KG1 (cell line): ENCODE data around the gene LDOC1.
"Not testable (repeated sequence)": the region's sequence is repeated elsewhere in the genome, so short reads cannot be mapped to it uniquely, and the experiment has no call there.

ENCODE experiments used
- DNase-seq: peaks from one replicate; lab custom pipeline; 2025; lab: John Stamatoyannopoulos, UW

LDOC1 gene

DNA sequence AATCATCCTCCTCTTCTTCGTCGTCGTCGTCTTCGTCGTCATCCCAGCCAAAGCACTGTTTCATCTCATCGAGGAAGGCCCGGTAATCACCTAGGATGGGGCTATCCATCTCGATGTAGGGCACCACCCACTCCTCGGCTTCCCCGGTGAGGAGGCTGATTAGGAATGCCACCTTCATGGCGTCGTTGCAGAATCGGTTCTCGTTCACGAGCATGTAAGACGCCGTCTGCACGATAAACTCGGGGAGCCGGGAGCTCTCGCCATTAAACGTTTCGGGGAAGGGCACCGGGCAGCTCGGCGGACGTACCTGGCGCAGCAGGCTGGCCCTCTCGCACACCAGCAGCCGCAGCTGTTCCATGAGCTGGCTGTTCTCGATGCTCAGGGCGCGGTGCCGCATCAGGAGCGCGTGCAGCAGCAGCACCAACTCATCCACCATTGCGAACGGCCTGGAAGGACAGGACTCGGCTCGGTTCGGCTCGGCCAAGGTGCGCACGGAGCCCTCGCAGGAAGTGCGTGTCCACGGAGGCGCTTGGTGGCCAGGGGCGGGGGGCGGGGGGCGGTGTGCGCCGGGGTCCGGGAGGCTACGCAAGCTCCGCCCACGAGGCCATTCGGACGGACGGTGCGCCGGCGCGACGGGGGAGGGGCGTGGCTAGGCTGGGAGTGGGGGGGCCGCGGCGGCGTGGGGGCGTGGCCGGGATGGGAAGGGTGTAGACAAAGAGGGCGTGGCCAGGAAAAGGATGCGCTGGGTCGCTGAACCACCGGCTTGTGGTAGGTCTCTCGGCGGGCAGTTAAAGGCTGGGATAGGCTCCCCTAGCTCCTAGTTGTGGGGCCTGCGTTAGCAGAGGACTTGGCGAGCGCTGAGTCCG lies at the start of gene LDOC1:
Gene LDOC1 (minus strand): TSS at position 544 of the 866 bp plus-strand sequence. CDS start 108 bp downstream, at position 436.
- DNase-seq, result no peak

DNA sequence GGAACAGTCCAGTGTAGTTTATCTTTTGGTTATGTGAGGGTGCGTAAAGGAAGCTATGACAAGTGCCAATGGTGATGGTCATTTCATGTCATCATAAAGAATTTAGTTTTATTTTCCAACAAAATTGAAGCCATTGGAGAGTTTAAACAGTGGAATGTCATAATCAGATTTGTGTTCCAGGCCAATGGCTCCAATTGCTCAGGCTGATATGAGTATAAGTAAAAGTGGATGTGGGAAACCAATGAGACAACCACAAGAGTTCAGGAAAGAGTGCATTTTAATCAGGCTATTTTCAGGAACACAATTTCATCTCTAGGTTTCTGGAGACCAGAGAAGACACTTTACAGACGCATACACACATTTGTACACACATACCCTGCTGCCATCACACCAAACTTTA lies 44.7 kb upstream of the LDOC1 start:
- DNase-seq, result no peak

DNA sequence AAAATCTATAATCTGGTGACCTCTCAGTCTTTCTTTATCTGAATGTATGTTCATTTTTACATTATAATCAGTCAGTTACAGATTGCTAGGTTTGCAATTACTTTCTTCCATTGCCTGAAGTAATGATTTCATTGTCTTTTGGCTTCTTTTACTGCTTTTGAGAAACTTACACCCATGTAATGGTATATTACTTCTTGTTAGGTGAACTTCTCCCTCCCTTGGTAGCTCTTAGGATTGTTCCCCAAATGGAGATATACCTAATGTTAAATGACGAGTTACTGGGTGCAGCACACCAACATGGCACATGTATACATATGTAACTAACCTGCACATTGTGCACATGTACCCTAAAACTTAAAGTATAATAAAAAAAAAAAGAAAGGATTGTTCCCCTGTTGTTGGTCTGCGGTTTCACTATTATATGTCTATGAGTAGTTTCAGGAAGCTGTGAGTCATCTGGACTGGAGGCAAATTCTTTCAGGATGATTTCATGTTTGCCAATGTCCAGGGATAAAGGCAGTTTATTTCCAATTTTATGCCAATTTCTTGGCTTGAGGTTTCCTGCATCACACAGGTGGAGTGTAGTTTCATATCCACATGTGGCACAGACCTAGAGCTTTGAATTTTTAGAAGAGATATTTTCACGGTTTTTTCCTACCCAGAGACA lies 43.5 kb upstream of the LDOC1 start:
- no peak for DNase-seq

DNA sequence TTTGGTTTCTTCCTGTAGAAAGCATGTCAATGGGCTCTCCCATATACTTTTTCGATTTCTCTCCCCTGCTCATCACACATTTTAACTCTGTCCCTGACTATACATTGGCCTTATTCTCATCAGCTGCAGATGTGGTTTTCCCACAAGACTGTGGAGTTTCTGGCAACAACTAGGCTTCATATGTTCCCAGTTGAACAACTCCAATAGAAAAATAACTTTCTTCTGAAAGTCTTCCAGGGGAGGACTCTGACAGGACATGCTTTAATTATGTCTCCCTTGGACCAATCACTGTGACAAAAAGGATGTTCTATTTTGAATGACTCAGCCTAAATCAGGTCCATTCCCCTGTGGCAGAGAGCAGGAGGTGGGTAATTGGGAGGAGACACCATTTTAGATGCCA lies 37.3 kb upstream of the LDOC1 start:
- no peak for DNase-seq

DNA sequence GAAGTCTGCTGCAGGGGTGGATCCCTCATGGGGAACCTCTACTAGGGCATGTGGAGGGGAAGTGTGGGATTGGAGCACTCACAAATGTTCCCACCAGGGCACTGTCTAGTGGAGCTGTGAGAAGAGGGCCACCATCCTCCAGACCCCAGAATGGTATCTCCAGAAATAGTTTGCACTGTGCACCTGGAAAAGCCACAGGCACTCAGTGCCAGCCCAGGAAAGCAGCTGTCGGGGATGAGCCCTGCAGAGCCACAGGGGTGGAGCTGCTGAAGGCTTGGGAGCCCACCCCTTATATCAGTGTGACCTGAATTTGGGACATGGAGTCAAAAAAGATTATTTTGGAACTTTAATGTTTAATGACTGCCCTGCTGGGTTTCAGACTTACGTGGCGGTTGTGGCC lies 25.0 kb upstream of the LDOC1 start:
- no peak for DNase-seq

DNA sequence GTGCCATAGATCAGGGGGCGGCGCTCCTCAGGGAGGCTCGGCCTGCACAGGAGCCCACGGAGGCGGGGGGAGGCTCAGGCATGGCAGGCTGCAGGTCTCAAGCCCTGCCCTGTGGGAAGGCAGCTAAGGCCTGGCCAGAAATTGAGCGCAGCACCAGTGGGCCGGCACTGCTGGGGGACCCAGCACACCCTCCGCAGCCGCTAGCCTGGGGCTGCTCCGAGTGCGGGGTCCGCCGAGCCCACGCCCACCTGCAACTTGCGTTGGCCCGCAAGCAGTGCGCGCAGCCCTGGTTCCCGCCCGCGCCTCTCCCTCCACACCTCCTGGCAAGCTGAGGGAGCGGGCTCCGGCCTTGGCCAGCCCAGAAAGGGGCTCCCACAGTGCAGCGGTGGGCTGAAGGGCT lies 11.6 kb upstream of the LDOC1 start:
- not testable (repeated sequence) for DNase-seq

DNA sequence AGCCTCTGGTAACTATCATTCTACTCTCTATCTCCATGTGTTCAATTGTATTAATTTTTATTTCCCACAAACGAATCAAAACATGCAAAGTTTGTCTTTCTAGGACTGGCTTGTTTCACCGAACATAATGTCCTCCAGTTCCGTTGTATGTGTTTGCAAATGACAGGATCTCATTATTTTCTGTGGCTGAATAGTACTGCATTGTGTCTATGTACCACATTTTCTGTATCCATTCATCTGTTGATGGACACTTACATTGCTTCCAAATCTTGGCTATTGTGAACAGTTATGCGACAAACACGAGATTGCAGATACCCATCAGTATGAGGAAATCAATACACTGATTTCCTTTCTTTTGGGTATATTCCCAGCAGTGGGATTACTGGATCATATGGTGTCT lies 8.4 kb upstream of the LDOC1 start:
- DNase-seq, result no peak

DNA sequence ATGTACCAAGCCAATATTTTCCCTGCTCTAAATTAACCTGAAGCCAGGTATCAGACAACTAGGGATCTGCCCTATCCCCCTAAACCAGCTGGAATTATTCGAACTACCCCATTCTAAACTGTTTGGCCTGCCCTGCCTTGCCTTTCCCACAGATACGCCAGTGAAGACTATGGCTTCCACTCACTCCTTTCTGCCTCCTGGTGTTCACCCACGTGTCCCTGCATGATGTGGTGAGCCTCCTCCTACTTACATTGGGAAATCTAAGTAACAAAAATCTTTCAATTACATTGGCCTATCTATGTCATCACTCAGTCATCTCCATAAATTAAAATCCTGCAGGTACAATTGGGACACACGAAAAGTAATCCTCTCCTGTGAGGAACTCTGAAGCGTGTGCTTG lies 6.1 kb upstream of the LDOC1 start:
- DNase-seq, result no peak

DNA sequence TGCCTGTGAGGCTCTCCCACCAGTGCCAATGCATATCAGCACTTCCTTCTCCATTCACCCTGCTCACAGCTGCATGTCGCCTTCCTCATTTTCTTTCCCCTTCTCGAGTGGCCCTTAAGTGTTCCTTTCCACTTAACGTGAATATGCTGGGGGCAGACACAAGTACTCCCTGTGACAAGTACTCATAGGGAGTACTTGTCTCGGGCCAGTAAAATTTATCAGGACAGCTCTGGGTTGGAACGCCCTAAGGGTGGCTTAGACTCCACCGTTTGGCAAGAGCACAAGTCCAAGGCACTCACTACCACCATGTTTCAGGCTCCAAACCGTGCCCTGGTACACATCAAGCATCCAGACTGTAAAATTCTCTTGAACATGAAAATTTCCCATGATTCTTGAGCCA lies 3.9 kb upstream of the LDOC1 start:
- DNase-seq, result no peak

DNA sequence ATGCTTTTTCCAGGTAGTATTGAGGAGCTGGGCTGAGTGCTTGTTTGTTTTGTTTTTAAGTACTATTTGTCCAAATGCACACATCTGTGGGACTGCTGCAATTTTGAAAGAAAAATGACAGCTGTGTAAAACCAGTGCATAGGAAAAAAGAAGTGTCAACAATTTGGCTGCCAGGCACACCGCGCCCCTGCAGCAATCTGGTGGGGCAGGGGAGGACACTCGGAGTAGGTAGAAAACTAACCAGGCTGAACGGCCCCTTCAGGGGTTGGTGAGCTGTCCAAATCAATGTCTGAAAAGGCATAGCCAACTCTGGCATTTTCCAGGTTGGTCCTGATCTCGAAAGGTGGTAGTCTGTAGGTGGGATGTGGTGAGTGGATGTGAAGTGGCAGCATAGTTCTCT lies 1.1 kb downstream of the LDOC1 start:
- no peak for DNase-seq

DNA sequence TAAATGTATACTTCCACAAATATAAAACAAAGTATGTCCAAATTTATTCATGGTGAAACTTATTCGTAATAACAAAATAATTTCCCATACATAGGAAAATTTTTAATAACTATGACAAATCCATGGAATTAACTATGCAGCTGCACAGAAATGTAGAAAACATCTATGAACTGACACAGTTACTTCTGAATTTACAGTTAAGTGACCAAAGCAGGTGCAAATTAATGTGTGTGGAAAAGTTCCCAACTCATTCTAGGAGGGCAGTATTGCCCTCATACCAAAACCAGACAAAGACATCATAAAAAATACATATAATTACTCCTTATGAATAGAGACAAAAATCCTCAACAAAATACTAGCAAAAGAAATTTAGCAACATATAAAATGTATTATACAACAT lies 12.5 kb downstream of the LDOC1 start:
- DNase-seq, result no peak

DNA sequence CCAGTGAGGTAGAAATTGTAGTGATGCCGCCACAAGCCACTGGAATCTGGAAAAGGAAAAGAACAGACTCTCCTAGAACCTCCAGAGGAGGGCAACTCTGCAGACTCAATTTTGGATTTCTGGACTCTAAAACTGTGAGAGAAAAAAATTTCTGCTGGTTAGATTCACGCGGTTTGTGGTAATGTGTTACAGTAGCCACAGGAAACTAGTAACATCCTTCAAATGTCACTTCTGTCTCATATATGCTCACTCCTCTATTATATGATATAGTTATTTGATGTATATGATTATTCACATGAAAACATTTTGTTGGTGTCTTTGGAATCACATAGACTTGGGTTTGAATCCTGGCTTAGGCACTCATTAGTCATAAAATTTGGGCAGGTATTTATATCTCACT lies 18.8 kb downstream of the LDOC1 start:
- no peak for DNase-seq

DNA sequence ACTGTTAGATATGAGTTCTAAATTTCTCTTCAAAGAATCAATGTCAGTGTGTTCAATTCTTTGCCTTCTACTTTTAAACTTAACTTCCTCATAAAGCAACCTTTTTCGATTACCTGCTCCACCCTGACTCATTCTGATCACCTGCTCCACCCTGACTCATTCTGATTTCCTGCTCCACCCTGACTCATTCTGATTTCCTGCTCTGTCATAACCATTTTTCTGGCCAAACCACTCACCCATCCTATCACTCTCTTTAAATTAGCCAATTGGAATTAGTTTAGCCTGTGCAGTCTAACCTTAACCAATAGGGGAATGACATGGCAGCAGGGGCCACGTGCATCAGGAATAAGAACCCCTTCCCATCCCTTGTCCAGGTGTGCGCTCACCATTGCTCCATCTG lies 21.7 kb downstream of the LDOC1 start:
- DNase-seq, result not testable (repeated sequence)

DNA sequence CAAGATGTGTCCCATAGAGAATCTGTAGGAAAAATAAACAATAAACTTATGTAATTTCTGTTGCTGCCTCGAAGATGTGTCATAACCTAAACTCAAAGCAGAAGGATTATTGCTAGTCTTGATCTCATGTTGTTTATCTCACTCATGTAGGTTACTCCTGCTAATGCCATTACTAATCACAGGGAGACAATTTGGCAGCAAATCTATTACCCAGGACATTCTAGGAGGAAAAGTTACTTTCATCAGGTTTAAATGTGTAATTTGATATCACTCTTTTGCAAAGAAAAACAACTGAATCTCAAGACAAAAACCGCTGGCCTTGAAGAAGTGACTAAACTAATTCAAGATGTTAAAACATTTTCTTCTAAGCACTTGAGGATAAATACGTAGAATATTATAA lies 34.0 kb downstream of the LDOC1 start:
- no peak for DNase-seq

DNA sequence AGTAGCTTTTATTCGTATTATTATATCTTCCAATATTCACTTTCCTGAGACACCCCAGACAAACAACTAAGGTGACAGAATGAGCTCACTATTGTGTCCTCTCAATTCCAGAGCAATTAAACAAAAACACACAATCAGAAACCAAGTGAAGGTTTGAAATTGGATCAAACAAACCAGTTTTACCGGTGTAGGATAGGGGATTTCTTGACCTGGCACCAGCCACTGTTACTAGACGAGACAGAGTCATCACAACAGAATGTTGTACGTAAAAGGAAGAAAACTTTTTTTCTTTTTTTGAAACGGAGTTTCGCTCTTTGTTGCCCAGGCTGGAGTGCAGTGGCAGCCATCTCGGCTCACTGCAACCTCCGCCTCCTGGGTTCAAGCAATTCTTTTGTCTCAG lies 43.7 kb downstream of the LDOC1 start:
- DNase-seq, result no peak

DNA sequence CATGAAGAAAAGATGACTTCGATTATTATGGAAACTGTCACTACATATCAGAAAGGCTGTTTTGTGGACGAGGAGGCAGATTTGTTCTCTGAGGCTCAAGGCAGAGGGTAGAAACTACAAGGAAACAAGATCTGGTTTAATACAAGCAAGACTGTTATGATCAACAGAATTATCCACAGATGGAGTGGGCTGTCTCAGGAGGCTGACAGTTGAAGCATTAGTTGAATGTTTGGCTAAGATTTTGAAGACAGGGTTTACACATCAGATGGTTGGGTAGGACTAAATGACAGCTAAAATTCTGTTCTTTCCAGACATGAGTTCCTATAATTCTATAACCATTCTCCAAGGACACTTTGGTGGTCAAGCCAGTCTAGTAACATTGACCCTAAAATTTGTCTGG lies 49.8 kb downstream of the LDOC1 start:
- no peak for DNase-seq
